Colonic mucosa (tissue), 4 donors: ENCODE data around the gene MYL4. TPM values are rescaled to one million over a fixed set of nuclear protein-coding genes. Genes with fewer than 3 reads are reported as not detected.
A peak's percentile ranks its signal among the peaks of the same experiment; 100 is the strongest.

Source experiments
- DNase-seq: peaks from one replicate; pipeline ENCODE4 v3.0.0-alpha.2; 2020
- H3K27ac ChIP-seq: fragments of 200-600 bp; one replicate; pipeline ENCODE4 v1.8.0; 2021
- H3K27me3 ChIP-seq: fragments of 200-600 bp; one replicate; pipeline ENCODE4 v1.8.0; 2021
- H3K36me3 ChIP-seq: fragments of 200-600 bp; one replicate; pipeline ENCODE4 v1.8.0; 2021
- H3K4me1 ChIP-seq: fragments of 200-600 bp; one replicate; pipeline ENCODE4 v1.8.0; 2021; ENCODE audit warnings: mild to moderate bottlenecking
- H3K4me3 ChIP-seq: fragments of 200-600 bp; one replicate; pipeline ENCODE4 v1.8.0; 2021
- H3K9ac ChIP-seq, 2 donors: one replicate each; pipeline ENCODE4 v1.7.0; 2013; ENCODE audit warnings: control low read depth in 2 of 2, low read depth in 2 of 2, low read length in 2 of 2
- H3K9me3 ChIP-seq: fragments of 200-600 bp; one replicate; pipeline ENCODE4 v1.8.0; 2021
- intact Hi-C: fragments of 100-400 bp; cut with DNase I; formaldehyde crosslinking; loops from one replicate; pipeline ENCODE4 v1.14.1; 2022
- total RNA-seq, 2 donors: library from RNA; stranded (reverse); fragmentation: NEBNext Ultra II Directional in 1 of 2; extraction: Animal tissue kit (Norgen Biotek cat#: 25700) in 1 of 2; gene quantifications; one replicate each; pipeline ENCODE4 v1.2.1, GENCODE V29; 2021
- TF ChIP-seq, protein P1 (sequence below): fragments of 200-600 bp; IDR thresholded peaks from one replicate; pipeline ENCODE4 v1.8.0; 2022; ENCODE audit warnings: antibody characterized with exemption, mild to moderate bottlenecking
- donor health status: healthy.
- donor health status: DM: no; HTN: no; CAD: no.
- donor health status: DM: no; HTN: no; CAD: no.

MYL4 gene
- total RNA-seq, 2 donors from 2014 or later = 0.59 to 0.69 TPM

DNA sequence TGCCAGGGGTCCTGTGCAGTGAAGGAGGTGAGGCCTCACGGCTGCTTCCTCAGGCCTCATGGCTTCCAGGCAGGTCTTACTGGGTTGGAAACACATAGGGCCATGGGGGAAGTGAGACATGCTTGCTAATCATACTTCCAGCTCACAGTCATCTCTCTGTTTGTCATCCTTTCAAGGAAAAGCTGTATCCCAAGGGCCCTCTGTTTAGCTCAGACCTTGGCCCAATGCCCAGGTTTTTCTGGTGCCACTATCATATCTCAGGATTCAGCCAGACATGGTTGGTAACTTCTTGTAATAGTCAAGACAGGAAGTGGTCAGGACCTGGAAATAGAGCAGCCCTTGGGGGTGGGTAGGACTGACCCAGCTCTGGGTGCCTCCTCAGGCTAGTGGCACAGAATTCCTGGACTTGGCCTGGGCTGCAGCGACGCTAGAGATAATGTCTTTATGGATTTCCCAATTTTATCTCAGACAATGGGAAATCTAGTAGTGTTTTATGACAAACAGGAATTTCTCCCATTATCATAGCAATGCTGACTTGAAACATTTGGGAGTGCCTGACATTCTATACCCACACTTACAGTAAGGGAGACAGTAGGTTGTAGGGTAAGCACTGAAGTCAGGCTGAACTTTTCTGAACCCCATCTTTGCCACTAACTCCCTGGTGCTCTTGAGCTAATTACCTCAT is 31.0 kb downstream of the MYL4 start:
- DNase-seq = peak; percentile 65
- Histone ChIP-seq H3K9me3 (no peaks in the 10 kb centered on the region), H3K27me3 (no peaks in the 10 kb centered on the region), H3K4me3 (no peak overlapping the region), H3K4me1 (no peaks in the 10 kb centered on the region), H3K36me3 (no peaks in the 10 kb centered on the region), H3K9ac (no peak overlapping the region), H3K27ac (peak overlapping the region; percentile 25)
- intact Hi-C loops = no loop called here
- TF ChIP-seq, protein P1, sequence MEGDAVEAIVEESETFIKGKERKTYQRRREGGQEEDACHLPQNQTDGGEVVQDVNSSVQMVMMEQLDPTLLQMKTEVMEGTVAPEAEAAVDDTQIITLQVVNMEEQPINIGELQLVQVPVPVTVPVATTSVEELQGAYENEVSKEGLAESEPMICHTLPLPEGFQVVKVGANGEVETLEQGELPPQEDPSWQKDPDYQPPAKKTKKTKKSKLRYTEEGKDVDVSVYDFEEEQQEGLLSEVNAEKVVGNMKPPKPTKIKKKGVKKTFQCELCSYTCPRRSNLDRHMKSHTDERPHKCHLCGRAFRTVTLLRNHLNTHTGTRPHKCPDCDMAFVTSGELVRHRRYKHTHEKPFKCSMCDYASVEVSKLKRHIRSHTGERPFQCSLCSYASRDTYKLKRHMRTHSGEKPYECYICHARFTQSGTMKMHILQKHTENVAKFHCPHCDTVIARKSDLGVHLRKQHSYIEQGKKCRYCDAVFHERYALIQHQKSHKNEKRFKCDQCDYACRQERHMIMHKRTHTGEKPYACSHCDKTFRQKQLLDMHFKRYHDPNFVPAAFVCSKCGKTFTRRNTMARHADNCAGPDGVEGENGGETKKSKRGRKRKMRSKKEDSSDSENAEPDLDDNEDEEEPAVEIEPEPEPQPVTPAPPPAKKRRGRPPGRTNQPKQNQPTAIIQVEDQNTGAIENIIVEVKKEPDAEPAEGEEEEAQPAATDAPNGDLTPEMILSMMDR = no peak

GRCh38 chr17:47240806-47241205 is 31.7 kb downstream of the MYL4 start:
- Histone ChIP-seq H3K27me3 (no peaks in the 10 kb centered on the region), H3K4me3 (no peak overlapping the region), H3K27ac (no peak overlapping the region), H3K9ac (no peak overlapping the region), H3K4me1 (no peaks in the 10 kb centered on the region), H3K36me3 (no peaks in the 10 kb centered on the region), H3K9me3 (no peaks in the 10 kb centered on the region)
- intact Hi-C loops = no loop called here
- TF ChIP-seq, protein P1 = no peak
- no peak for DNase-seq

DNA sequence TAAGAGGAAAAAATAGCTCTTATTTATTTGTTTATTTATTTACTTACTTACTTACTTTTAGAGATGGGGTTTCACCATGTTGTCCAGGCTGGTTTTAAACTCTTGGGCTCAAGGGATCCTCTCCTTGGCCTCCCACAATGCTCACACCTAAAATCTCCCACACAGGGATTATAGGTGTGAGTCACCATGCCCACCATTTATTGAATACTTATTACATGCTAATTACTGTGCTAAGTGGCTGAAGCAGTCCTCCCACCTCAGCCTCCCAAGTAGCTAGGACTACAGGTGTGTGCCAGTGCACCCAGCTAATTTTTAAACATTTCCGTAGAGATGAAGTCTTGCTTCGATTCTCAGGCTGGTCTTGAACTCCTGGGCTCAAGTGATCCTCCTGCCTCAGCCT is 33.5 kb downstream of the MYL4 start:
- TF ChIP-seq, protein P1 = no peak
- Histone ChIP-seq H3K4me3 (no peak overlapping the region), H3K36me3 (no peaks in the 10 kb centered on the region), H3K9me3 (no peaks in the 10 kb centered on the region), H3K27me3 (no peaks in the 10 kb centered on the region), H3K4me1 (no peaks in the 10 kb centered on the region), H3K9ac (no peak overlapping the region), H3K27ac (no peak overlapping the region)
- no peak for DNase-seq
- intact Hi-C loops = no loop called here

GRCh38 chr17:47243737-47244598 is 34.8 kb downstream of the MYL4 start:
- H3K27me3 ChIP-seq = no peaks in the 10 kb centered on the region
- no peaks in the 10 kb centered on the region for H3K36me3 ChIP-seq
- no peak overlapping the region for H3K9ac ChIP-seq
- intact Hi-C loops = no loop called here
- H3K9me3 ChIP-seq = no peaks in the 10 kb centered on the region
- DNase-seq = no peak
- H3K4me1 ChIP-seq = no peaks in the 10 kb centered on the region
- TF ChIP-seq, protein P1 = no peak
- no peak overlapping the region for H3K27ac ChIP-seq
- no peak overlapping the region for H3K4me3 ChIP-seq

DNA sequence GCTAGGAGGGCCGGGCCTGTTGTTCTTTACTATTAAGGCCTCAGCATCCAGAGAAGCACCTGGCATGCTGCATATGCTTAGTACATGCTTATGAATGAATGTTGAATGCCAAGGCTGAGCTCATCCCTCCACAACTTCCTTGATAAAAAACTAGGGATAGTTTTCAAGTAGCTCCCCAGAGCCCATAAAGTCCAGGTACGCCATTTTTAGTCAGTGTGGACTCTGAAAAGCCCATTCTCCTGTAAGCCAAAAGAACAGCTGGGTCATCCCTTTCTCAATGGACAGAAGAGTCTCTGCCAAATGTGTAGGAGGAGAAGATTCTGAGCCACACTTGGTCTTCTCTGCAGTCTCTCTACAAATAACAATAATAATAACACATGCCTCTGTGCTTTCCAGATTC is 35.5 kb downstream of the MYL4 start:
- TF ChIP-seq, protein P1 = no peak
- Histone ChIP-seq H3K27ac (no peak overlapping the region), H3K27me3 (no peaks in the 10 kb centered on the region), H3K36me3 (no peaks in the 10 kb centered on the region), H3K4me3 (no peak overlapping the region), H3K9me3 (no peaks in the 10 kb centered on the region), H3K4me1 (no peaks in the 10 kb centered on the region), H3K9ac (no peak overlapping the region)
- intact Hi-C loops = no loop called here
- no peak for DNase-seq
